ENCODE data around the gene SH3BP1. TPM values are rescaled to one million over a fixed set of nuclear protein-coding genes. Genes with fewer than 3 reads are reported as not detected.

SH3BP1 gene
- total and polyA plus RNA-seq, 2 of the 13 experiments (the other 11 are each of a cell fraction or from before 2014, with no cell fraction given): 8.4 to 18.5 TPM

DNA sequence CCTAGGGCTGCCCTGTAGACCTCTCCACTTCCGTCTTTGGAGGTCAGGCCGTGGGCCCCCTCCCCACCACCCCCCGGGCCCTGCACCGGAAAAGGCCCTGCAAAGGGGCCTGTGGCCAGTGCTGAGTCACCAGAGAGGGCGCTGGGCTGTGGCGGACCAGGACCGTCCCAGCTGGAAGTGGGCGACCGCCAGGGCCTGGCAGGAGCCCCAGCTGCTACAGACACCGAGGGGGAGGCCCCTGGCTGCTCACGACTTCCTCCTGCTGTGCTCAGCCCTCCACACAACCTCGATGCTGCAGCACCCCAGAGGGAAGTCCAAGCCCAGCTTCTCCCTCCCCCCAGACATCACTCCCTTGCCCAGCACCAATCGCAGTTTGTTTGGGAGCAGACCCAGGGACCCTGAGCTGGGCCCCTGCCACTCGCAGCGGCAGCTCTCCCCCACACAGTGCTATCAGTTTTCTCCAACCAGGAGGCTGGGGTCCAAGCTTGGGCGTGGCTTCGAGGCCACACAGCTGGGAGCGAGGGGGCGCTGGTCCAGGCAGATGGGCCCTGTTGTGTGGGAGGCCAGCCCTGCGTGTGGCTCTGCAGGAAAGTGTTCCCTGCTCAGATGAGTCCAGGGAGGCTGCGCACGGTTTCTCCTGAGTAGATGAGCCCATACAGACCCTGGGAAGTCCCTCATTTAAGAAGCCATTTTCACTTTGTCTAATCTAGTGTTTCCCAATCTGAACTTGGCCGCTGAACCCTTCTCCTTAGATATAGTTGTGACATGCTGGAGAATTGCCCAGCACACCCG lies 5.6 kb upstream of the SH3BP1 start (continued):
- TF ChIP-seq, protein P1, sequence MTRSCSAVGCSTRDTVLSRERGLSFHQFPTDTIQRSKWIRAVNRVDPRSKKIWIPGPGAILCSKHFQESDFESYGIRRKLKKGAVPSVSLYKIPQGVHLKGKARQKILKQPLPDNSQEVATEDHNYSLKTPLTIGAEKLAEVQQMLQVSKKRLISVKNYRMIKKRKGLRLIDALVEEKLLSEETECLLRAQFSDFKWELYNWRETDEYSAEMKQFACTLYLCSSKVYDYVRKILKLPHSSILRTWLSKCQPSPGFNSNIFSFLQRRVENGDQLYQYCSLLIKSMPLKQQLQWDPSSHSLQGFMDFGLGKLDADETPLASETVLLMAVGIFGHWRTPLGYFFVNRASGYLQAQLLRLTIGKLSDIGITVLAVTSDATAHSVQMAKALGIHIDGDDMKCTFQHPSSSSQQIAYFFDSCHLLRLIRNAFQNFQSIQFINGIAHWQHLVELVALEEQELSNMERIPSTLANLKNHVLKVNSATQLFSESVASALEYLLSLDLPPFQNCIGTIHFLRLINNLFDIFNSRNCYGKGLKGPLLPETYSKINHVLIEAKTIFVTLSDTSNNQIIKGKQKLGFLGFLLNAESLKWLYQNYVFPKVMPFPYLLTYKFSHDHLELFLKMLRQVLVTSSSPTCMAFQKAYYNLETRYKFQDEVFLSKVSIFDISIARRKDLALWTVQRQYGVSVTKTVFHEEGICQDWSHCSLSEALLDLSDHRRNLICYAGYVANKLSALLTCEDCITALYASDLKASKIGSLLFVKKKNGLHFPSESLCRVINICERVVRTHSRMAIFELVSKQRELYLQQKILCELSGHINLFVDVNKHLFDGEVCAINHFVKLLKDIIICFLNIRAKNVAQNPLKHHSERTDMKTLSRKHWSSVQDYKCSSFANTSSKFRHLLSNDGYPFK (CRISPR knock-in tag; IDR thresholded peaks at IDR 0.05; ENCODE audit: borderline replicate concordance): peak; percentile 35; the same call in 1 of the 2 replicates
- TF ChIP-seq ZNF616 (CRISPR knock-in tag; IDR thresholded peaks at IDR 0.05; ENCODE audit: low read depth) (0 out of 2 replicates have a peak, but pooled peaks have one; percentile 30), ZC3H4 (CRISPR knock-in tag; IDR thresholded peaks at IDR 0.05; ENCODE audit: borderline replicate concordance) (no peak), ZNF776 (CRISPR knock-in tag; IDR thresholded peaks at IDR 0.05) (0 out of 2 replicates have a peak, but pooled peaks have one; percentile 35), CCAR2 (optimal IDR thresholded peaks at IDR 0.05; ENCODE audit: low read depth, low read length) (no peak), AGO2 (optimal IDR thresholded peaks at IDR 0.05; ENCODE audit: low read depth, low read length) (peak; percentile 98), EED (CRISPR knock-in tag; IDR thresholded peaks at IDR 0.05) (no peak), ZNF232 (CRISPR knock-in tag; IDR thresholded peaks at IDR 0.05; ENCODE audit: borderline replicate concordance) (no peak), ZNF589 (CRISPR knock-in tag; conservative IDR thresholded peaks at IDR 0.05) (0 out of 2 replicates have a peak, but pooled peaks have one; percentile 46), RCOR2 (CRISPR knock-in tag; IDR thresholded peaks at IDR 0.05) (no peak), ZNF7 (CRISPR knock-in tag; IDR thresholded peaks at IDR 0.05) (0 out of 2 replicates have a peak, but pooled peaks have one; percentile 32), ZNF747 (CRISPR knock-in tag; IDR thresholded peaks at IDR 0.05; ENCODE audit: borderline replicate concordance) (no peak; the same call in 1 of the 2 replicates), ZMYM4 (CRISPR knock-in tag; IDR thresholded peaks at IDR 0.05) (peak; percentile 18), KMT2A (CRISPR knock-in tag; IDR thresholded peaks at IDR 0.05) (no peak; the same call in 1 of the 2 replicates), CC2D1A (CRISPR knock-in tag; IDR thresholded peaks at IDR 0.05) (no peak), ZNF574 (CRISPR knock-in tag; IDR thresholded peaks at IDR 0.05) (no peak), AGO1 (IDR thresholded peaks at IDR 0.05; ENCODE audit: low read depth, low read length, poor library complexity, severe bottlenecking) (peak; percentile 96), HNF4A (CRISPR knock-in tag; IDR thresholded peaks at IDR 0.05) (no peak; the same call in none of the 2 replicates), CREBL2 (CRISPR knock-in tag; IDR thresholded peaks at IDR 0.05; ENCODE audit: borderline replicate concordance) (no peak), ZZZ3 (CRISPR knock-in tag; IDR thresholded peaks at IDR 0.05; ENCODE audit: borderline replicate concordance) (0 out of 2 replicates have a peak, but pooled peaks have one; percentile 54)
- TF ChIP-seq, protein P2, sequence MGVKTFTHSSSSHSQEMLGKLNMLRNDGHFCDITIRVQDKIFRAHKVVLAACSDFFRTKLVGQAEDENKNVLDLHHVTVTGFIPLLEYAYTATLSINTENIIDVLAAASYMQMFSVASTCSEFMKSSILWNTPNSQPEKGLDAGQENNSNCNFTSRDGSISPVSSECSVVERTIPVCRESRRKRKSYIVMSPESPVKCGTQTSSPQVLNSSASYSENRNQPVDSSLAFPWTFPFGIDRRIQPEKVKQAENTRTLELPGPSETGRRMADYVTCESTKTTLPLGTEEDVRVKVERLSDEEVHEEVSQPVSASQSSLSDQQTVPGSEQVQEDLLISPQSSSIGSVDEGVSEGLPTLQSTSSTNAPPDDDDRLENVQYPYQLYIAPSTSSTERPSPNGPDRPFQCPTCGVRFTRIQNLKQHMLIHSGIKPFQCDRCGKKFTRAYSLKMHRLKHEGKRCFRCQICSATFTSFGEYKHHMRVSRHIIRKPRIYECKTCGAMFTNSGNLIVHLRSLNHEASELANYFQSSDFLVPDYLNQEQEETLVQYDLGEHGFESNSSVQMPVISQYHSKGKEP (CRISPR knock-in tag; IDR thresholded peaks at IDR 0.05): 0 out of 2 replicates have a peak, but pooled peaks have one; percentile 11

Measured in HepG2 (cell line).